GM23338 (cell line): ENCODE measurements around the gene TTC17.

Experiments used
- EZH2 ChIP-seq: fragments of 200-600 bp; sonication (generic); IDR thresholded peaks from one replicate; pipeline ENCODE4 v1.8.0; 2017; ENCODE audit warnings: antibody characterized with exemption, mild to moderate bottlenecking, low read depth; ENCODE audit not compliant: unreplicated experiment
- JUNB ChIP-seq: IDR thresholded peaks from one replicate; pipeline ENCODE4 v1.6.1; 2016; ENCODE audit warnings: antibody characterized with exemption; ENCODE audit not compliant: unreplicated experiment
- POLR2AphosphoS5 ChIP-seq: IDR thresholded peaks from 2 replicates; pipeline ENCODE4 v1.6.1; 2016; ENCODE audit warnings: antibody characterized with exemption, low read depth
- ZNF331 ChIP-seq: fragments of 250-450 bp; sonication (Bioruptor Pico); IDR thresholded peaks from 2 replicates; pipeline ENCODE4 v1.5.0; 2020; ENCODE audit warnings: low read depth, mild to moderate bottlenecking, moderate library complexity
- TF ChIP-seq, protein P1 (sequence below), 2 experiments: fragments of 200-600 bp in 1 of 2; sonication (generic) in 1 of 2; conservative IDR thresholded peaks; 2 replicates each; pipeline versions ENCODE4 v1.5.1 to v1.6.1; 2016 to 2017; ENCODE audit warnings: antibody characterized with exemption in 2 of 2, low read depth in 2 of 2, mild to moderate bottlenecking in 2 of 2, moderate library complexity in 1 of 2

DNA sequence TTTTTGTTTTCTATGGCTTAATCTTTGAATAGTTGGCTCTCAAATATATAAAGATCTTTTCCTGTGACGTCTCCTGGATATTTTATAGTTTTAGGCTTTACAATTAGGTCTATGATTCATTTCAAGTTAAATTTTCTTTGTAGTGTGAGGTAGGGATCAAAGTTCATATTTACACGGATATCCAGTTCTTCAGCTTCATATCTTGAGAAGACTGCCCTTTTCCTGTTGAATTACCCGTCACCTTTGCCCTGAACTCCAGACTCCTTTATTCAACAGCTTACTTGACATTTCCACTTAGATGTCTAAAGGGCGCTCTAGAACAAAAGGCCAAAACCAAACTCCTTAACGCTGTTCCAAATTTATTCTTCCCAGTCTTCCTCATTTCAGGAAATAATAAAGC, 51.7 kb downstream of the TTC17 start:
- TF ChIP-seq, protein P1, sequence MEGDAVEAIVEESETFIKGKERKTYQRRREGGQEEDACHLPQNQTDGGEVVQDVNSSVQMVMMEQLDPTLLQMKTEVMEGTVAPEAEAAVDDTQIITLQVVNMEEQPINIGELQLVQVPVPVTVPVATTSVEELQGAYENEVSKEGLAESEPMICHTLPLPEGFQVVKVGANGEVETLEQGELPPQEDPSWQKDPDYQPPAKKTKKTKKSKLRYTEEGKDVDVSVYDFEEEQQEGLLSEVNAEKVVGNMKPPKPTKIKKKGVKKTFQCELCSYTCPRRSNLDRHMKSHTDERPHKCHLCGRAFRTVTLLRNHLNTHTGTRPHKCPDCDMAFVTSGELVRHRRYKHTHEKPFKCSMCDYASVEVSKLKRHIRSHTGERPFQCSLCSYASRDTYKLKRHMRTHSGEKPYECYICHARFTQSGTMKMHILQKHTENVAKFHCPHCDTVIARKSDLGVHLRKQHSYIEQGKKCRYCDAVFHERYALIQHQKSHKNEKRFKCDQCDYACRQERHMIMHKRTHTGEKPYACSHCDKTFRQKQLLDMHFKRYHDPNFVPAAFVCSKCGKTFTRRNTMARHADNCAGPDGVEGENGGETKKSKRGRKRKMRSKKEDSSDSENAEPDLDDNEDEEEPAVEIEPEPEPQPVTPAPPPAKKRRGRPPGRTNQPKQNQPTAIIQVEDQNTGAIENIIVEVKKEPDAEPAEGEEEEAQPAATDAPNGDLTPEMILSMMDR (conservative IDR thresholded peaks at IDR 0.05; ENCODE audit: low read depth in 2 of 2): no peak
- no peak for TF ChIP-seq EZH2
- no peak for TF ChIP-seq JUNB
- TF ChIP-seq POLR2AphosphoS5: no peak
- no peak for TF ChIP-seq ZNF331 (CRISPR knock-in tag)
